ENCODE measurements around the gene DUSP3.

DNA sequence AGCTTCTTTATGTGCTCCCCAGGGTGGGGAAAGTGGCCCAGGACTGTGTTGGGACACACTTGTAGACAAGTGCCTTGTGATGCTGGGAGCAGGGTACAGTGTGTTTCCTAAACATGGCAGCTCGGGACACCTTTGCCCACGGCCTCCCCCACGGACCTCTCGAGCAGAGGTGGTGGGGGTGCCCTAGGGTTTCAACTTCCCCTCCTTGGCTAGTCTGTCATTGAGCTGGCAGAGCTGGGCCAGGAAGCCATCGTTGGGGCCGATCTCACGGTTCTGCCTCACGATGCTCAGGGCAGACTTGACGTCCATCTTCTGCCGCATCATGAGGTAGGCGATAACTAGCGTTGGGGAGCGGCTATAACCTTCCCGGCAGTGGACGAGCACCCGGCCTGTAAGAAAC lies 9.4 kb downstream of the DUSP3 start:
- TF ChIP-seq, protein P1, sequence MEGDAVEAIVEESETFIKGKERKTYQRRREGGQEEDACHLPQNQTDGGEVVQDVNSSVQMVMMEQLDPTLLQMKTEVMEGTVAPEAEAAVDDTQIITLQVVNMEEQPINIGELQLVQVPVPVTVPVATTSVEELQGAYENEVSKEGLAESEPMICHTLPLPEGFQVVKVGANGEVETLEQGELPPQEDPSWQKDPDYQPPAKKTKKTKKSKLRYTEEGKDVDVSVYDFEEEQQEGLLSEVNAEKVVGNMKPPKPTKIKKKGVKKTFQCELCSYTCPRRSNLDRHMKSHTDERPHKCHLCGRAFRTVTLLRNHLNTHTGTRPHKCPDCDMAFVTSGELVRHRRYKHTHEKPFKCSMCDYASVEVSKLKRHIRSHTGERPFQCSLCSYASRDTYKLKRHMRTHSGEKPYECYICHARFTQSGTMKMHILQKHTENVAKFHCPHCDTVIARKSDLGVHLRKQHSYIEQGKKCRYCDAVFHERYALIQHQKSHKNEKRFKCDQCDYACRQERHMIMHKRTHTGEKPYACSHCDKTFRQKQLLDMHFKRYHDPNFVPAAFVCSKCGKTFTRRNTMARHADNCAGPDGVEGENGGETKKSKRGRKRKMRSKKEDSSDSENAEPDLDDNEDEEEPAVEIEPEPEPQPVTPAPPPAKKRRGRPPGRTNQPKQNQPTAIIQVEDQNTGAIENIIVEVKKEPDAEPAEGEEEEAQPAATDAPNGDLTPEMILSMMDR (IDR thresholded peaks at IDR 0.05): no peak
- no peak for TF ChIP-seq POLR2AphosphoS5 (IDR thresholded peaks at IDR 0.05)

Measured in sigmoid colon (tissue), 4 donors.